ENCODE data around the gene INPP5K.

Gene INPP5K

DNA sequence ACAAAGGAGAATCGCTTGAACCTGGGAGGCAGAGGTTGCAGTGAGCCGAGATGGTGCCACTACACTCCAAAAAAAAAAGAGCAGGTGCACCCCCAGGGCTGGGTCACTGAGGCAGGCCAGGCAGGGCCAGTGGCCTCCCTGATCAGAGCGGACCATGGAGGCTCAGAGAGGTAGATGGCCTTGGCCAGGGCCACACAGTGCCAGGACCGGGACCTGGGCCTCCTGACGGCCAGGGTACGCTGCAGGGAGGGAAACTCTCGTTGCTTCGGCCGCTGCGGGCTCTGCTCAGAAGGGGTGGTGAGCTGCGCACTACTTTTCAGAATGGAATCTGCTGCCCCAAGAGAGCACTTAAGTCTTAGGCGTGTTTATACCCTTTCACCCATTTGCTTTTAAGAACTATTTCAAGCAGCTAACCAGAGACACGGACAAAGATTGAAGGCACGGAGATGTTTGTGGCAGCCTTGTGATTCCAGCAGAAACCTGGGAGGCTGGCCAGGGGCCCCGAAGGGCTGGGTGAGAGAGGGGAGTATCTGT, 41.0 kb downstream of the INPP5K start:
- H3K4me2 ChIP-seq: peak overlapping the region; percentile 65
- peaks cover 57% of the 10 kb centered on the region for H3K36me3 ChIP-seq
- H3K9me3 ChIP-seq: no peaks in the 10 kb centered on the region
- H3K27ac ChIP-seq: no peak overlapping the region
- no peak overlapping the region for H3K4me3 ChIP-seq
- peaks cover 54% of the 10 kb centered on the region for H3K4me1 ChIP-seq
- no peaks in the 10 kb centered on the region for H3K27me3 ChIP-seq
- no peak overlapping the region for H3K9ac ChIP-seq
- H4K20me1 ChIP-seq: peaks cover 78% of the 10 kb centered on the region
- no peak for TF ChIP-seq Cebpa-rat (IDR thresholded peaks at IDR 0.05)

DNA sequence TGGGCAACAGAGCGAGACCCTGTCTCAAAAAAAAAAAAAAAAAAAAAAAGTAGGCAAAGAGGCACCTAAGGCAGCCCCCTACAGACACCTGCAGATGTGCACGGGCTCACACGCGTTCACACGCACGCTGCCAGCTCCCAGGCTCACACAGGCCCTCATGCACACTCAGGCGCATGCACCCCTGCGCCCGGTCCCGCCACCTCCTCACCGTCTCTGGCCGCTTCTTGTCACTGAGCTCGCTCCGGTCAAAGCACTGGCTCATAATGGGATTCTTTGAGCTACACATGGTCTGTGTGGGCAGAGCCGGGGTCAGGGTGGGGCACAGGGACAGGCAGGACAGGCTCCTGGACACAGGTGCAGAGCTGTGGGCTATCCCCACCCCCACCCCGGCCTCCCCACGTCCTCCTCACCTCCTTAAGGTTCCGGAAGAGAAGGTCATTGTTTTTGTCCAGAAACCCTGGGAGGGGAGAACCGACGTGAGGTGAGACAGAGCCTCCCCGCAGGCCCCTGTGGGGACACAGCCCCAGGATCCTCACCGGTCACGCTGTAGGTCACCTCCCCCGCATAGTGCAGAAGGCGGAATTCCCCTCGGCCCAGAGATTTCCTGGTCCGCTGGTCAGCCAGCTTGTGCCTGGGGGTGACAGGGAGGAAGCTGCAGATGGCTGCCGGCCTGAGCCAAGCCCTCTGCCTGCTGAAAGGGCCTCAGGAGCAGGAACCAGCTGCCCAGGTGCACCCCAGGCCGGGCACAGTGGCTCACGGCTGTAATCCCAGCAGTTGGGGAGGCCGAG, 41.8 kb downstream of the INPP5K start:
- no peak overlapping the region for H3K4me3 ChIP-seq
- no peak for TF ChIP-seq Cebpa-rat (IDR thresholded peaks at IDR 0.05)
- H3K27ac ChIP-seq: no peak overlapping the region
- H3K4me2 ChIP-seq: peak overlapping the region; percentile 65
- H3K27me3 ChIP-seq: no peaks in the 10 kb centered on the region
- H3K4me1 ChIP-seq: peaks cover 61% of the 10 kb centered on the region
- H3K9ac ChIP-seq: no peak overlapping the region
- peaks cover 4% of the 10 kb centered on the region for H3K9me3 ChIP-seq
- peaks cover 56% of the 10 kb centered on the region for H3K36me3 ChIP-seq
- peaks cover 78% of the 10 kb centered on the region for H4K20me1 ChIP-seq

DNA sequence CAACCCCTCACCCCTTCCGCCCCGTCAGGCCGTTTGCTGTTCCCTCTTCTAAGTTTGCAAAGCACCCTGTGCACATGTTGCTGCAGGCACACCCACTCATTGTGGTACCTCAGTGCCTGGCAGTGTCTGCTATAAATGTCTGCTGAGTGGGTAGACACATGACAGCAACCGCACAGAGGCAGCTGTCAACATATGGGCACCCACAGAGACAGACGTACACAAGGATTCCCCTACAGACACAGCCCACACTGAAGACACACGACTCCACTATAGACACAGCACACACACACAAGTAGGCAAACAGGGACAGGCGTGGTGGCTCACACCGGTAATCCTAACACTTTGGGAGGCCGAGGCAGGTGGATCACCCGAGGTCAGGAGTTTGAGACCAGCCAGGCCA, 42.6 kb downstream of the INPP5K start:
- TF ChIP-seq Cebpa-rat (IDR thresholded peaks at IDR 0.05): no peak
- Histone ChIP-seq H3K9me3 (peaks cover 12% of the 10 kb centered on the region), H4K20me1 (peaks cover 78% of the 10 kb centered on the region), H3K36me3 (peaks cover 58% of the 10 kb centered on the region), H3K9ac (no peak overlapping the region), H3K4me1 (peaks cover 63% of the 10 kb centered on the region), H3K4me2 (peak overlapping the region; percentile 73), H3K4me3 (no peak overlapping the region), H3K27me3 (no peaks in the 10 kb centered on the region), H3K27ac (no peak overlapping the region)

DNA sequence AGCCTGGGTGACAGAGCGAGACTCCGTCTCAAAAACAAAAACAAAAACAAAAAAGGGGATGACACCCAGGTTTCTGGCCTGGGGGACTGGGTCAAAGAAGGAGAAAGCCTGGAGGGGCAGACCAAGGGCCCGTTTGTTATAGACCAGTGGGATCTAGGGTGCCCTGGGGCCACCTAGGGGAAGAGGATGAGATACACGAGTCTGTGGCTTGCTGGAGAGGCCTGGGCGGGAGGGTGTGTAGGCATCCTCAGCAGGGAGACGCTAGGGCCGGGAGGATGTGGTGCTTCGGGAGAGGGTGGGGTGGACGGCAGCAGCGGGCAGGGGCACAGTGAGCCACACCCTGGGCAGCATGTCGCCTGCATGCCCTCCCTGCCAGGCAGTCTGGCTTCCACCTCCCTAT, 43.2 kb downstream of the INPP5K start:
- Histone ChIP-seq H3K9ac (no peak overlapping the region), H3K27me3 (no peaks in the 10 kb centered on the region), H3K9me3 (peaks cover 13% of the 10 kb centered on the region), H3K4me2 (peak overlapping the region; percentile 73), H3K27ac (no peak overlapping the region), H4K20me1 (peaks cover 73% of the 10 kb centered on the region), H3K4me1 (peaks cover 68% of the 10 kb centered on the region), H3K4me3 (no peak overlapping the region), H3K36me3 (peaks cover 58% of the 10 kb centered on the region)
- TF ChIP-seq Cebpa-rat (IDR thresholded peaks at IDR 0.05): no peak

DNA sequence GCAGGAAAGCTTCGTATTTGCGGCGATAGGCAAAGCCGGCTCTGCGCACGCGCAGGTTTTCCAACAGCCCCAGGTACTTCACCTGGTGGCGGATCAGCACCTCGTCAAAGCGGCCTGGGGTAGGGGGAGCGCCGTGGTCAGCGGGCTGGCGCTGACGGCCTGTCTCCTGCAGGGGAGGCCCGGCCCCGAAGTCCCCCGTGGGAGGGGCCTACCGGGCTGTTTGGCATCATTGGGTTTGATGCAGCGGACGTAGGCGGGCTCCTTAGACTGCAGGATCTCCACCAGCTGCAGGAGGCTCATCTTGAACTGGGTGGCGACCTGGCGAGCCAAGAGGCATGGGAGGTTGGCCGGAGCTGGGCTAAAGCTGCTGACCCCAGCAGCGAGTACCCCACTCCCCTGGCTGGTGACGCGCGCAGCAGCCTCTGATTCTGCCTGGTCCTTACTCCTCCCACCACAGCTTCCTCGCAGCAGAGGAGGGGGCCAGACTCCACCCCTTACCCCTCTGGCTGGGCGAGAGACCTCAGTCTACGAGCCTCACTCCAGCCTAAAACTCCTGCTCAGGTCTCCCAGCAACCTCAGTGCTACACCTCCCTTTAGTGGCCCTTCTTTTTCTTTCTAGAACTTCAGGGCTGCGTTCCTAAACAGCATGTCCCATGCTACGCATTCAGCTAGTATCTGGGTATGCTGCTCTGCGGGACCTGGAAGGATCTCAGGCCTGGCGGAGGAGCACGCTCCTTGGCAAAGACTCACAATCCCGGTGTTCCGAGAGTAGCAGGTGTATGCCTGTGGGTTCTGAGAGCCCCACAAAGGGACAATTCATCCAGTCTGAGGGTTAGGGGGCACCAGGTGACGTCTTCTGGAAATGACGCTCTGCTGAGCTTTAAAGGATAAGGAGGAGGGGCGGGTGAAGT, 44.2 kb downstream of the INPP5K start:
- Histone ChIP-seq H3K4me1 (peaks cover 68% of the 10 kb centered on the region), H3K27ac (no peak overlapping the region), H3K36me3 (peaks cover 54% of the 10 kb centered on the region), H3K27me3 (no peaks in the 10 kb centered on the region), H3K4me3 (no peak overlapping the region), H3K9ac (no peak overlapping the region), H3K9me3 (peaks cover 13% of the 10 kb centered on the region), H3K4me2 (peak overlapping the region; percentile 73), H4K20me1 (peaks cover 63% of the 10 kb centered on the region)
- TF ChIP-seq Cebpa-rat (IDR thresholded peaks at IDR 0.05): no peak

DNA sequence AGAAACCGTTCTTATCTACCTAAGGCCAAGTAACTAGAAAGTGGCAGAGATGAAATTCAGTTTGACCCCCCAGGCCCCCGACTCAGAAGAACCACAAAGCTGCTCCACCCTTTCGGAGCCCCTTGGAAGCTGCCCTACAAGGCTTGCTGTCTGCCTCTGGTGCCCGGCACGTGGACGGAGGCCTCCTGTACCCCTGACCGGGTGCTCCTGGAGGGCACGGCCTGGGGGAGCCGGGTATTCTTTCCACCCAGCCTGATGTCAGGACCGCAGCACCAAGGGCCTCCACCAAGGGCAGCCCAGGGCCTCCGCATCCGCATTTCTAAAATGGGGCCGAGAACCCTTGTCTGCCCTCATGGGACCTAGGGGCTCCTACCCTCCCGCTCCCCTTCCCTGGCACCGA, 44.9 kb downstream of the INPP5K start:
- H3K4me3 ChIP-seq: no peak overlapping the region
- no peaks in the 10 kb centered on the region for H3K27me3 ChIP-seq
- no peak for TF ChIP-seq Cebpa-rat (IDR thresholded peaks at IDR 0.05)
- H3K36me3 ChIP-seq: peaks cover 54% of the 10 kb centered on the region
- H3K4me2 ChIP-seq: peak overlapping the region; percentile 73
- no peak overlapping the region for H3K27ac ChIP-seq
- H3K4me1 ChIP-seq: peaks cover 68% of the 10 kb centered on the region
- peaks cover 58% of the 10 kb centered on the region for H4K20me1 ChIP-seq
- H3K9me3 ChIP-seq: peaks cover 13% of the 10 kb centered on the region
- no peak overlapping the region for H3K9ac ChIP-seq

DNA sequence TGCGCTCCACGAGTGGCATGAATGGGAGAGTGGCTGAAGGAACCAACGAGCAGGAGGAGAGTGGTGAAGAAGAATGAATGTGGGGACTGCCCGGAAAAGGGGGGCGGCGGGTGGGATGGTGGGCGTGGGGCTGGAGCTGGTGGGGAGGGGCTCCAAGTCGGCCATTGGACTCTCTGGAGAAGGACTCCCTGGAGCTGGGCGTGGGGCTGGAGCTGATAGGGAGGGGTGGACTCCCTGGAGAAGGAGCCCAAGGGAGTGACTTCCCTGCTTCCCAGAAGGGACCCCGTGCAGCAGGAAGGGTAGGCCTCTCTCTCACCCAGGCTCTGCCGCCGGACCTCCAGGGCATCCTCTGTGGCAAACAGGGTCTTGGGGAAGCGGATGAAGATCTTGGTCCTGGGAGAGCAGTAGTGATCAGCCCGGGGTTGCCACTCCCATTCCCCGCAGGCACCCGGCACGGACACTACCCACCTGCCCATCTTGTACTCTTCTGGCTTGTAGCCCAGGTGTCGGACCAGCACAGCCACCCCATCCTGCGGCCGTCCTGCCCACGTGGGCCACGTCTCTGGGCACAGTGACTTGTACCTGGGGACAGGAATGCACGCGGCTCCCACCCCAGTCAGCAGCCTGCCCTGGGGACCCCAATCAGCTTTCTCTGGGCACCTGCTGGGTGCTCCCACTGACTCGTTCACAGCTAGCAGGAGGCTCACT, 45.5 kb downstream of the INPP5K start:
- Histone ChIP-seq H3K4me3 (no peak overlapping the region), H3K9me3 (peaks cover 13% of the 10 kb centered on the region), H3K9ac (no peak overlapping the region), H3K27ac (no peak overlapping the region), H3K36me3 (peaks cover 53% of the 10 kb centered on the region), H3K4me2 (peak overlapping the region; percentile 73), H3K27me3 (0 out of 2 replicates have a peak, but pooled peaks cover under 1% of the 10 kb centered on the region), H4K20me1 (peaks cover 55% of the 10 kb centered on the region), H3K4me1 (peaks cover 68% of the 10 kb centered on the region)
- no peak for TF ChIP-seq Cebpa-rat (IDR thresholded peaks at IDR 0.05)

DNA sequence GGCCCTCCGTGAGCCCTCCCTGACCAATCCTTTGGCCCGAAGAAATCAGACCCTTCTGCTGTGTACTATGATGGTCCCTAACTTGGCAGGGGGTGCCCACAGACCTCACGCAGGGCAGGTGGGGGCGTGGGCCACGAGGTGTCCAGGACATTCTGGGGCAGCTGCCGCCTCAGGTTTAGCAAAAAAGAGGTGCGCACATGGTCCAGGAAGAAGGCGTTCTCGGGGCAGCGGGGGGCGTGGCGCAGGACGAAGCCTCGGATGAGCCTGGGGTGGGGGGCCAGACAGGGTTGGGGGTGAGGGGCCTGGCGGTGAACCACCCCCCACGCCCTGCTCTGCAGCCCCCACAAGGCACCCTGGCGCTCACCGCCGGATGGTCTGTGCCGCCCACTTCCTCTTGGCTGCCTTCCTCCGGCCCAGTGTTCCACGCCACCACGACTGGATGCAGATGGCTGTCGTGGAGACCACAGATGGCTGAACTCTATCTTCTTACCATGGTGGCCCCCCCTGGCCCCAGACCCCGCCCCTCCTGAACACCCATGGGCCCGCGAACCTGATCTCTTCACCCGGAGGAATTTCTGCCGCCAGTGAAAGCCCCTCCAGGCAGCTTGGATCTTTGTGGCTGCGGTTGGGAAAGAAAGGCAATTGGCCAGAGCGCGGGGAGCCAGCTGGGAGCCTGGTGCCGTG, 46.2 kb downstream of the INPP5K start:
- Histone ChIP-seq H4K20me1 (peaks cover 55% of the 10 kb centered on the region), H3K27ac (no peak overlapping the region), H3K36me3 (peaks cover 60% of the 10 kb centered on the region), H3K4me2 (peak overlapping the region; percentile 73), H3K27me3 (0 out of 2 replicates have a peak, but pooled peaks cover 7% of the 10 kb centered on the region), H3K9me3 (peaks cover 13% of the 10 kb centered on the region), H3K9ac (no peak overlapping the region), H3K4me1 (peaks cover 63% of the 10 kb centered on the region), H3K4me3 (no peak overlapping the region)
- TF ChIP-seq Cebpa-rat (IDR thresholded peaks at IDR 0.05): no peak
